Measurements from ENCODE around the gene PROM1.

PROM1 gene

GRCh38 chr4:16065066-16065465 is 18.8 kb downstream of the PROM1 start (continued):
- TF ChIP-seq GLIS1 (tag by site-specific recombination; IDR thresholded peaks at IDR 0.05) (no peak), CTCF (tag by site-specific recombination; IDR thresholded peaks at IDR 0.05) (no peak), ZNF501 (tag by site-specific recombination; IDR thresholded peaks at IDR 0.05) (no peak)

GRCh38 chr4:16062601-16063000 is 21.2 kb downstream of the PROM1 start:
- POLR2A ChIA-PET, result no interaction called here
- H3K4me1 ChIP-seq (ENCODE audit: control insufficient read depth, insufficient read depth, low read length), result no peaks in the 10 kb centered on the region
- H3K27ac ChIP-seq (ENCODE audit: extremely low read depth, low read depth, low read length), result no peak overlapping the region
- TF ChIP-seq PRDM4 (tag by site-specific recombination; IDR thresholded peaks at IDR 0.05), result no peak
- no peak for TF ChIP-seq ZNF23 (tag by site-specific recombination; IDR thresholded peaks at IDR 0.05; ENCODE audit: borderline replicate concordance)
- no peak for TF ChIP-seq OSR2 (tag by site-specific recombination; IDR thresholded peaks at IDR 0.05)
- TF ChIP-seq AEBP2 (tag by site-specific recombination; IDR thresholded peaks at IDR 0.05; ENCODE audit: borderline replicate concordance), result no peak
- no peak for TF ChIP-seq ZNF48 (tag by site-specific recombination; IDR thresholded peaks at IDR 0.05)
- TF ChIP-seq ZNF121 (tag by site-specific recombination; IDR thresholded peaks at IDR 0.05), result no peak
- TF ChIP-seq ZNF426 (tag by site-specific recombination; IDR thresholded peaks at IDR 0.05), result no peak
- no peak for TF ChIP-seq ZXDB (tag by site-specific recombination; IDR thresholded peaks at IDR 0.05)
- TF ChIP-seq ZNF785 (tag by site-specific recombination; IDR thresholded peaks at IDR 0.05), result no peak
- no peak for TF ChIP-seq BCL11B (tag by site-specific recombination; IDR thresholded peaks at IDR 0.05; ENCODE audit: low read depth)
- no peak for TF ChIP-seq ZNF37A (tag by site-specific recombination; IDR thresholded peaks at IDR 0.05)
- no peak for TF ChIP-seq ZNF24 (tag by site-specific recombination; IDR thresholded peaks at IDR 0.05)
- TF ChIP-seq ZNF18 (tag by site-specific recombination; IDR thresholded peaks at IDR 0.05), result no peak
- TF ChIP-seq PRDM6 (tag by site-specific recombination; IDR thresholded peaks at IDR 0.05), result no peak
- no peak for TF ChIP-seq ZNF596 (tag by site-specific recombination; IDR thresholded peaks at IDR 0.05)
- TF ChIP-seq ZNF544 (tag by site-specific recombination; IDR thresholded peaks at IDR 0.05), result no peak
- H3K36me3 ChIP-seq (ENCODE audit: control insufficient read depth in 2 of 2, insufficient read depth in 1 of 2, low read length in 2 of 2), result no peaks in the 10 kb centered on the region
- no peaks in the 10 kb centered on the region for H3K9me3 ChIP-seq (ENCODE audit: control insufficient read depth, insufficient read depth, low read depth, low read length)
- CTCF ChIA-PET, result no interaction called here
- no peak overlapping the region for H3K4me3 ChIP-seq (ENCODE audit: low read depth, low read length)
